HEK293 (cell line): ENCODE results near the gene KIAA1328.

Experiments used
- CTCF ChIA-PET: fragments of 350-600 bp; formaldehyde crosslinking; extraction: SDS; loops from one replicate; lab custom pipeline; 2021; ENCODE audit warnings: antibody characterized with exemption; lab: Yijun Ruan, JAX
- POLR2A ChIA-PET: fragments of 300-600 bp; formaldehyde crosslinking; extraction: SDS; loops from one replicate; lab custom pipeline; 2020; ENCODE audit warnings: antibody characterized with exemption, inconsistent platforms; lab: Yijun Ruan, JAX
- H3K27ac ChIP-seq: fragments of 200-500 bp; sonication (Bioruptor generic); 2 replicates; pipeline ENCODE4 v1.5.1; 2014; ENCODE audit warnings: low read depth, low read length, control low read depth, inconsistent platforms; ENCODE audit errors: extremely low read depth
- H3K36me3 ChIP-seq, 2 experiments: fragments of 200-500 bp in 1 of 2; sonication (Bioruptor generic) in 1 of 2; 1 replicate in 1 of 2; 2 replicates in 1 of 2; pipeline ENCODE4 v1.5.1; 2014 to 2017; ENCODE audit warnings: inconsistent platforms in 2 of 2, low read length in 2 of 2; ENCODE audit not compliant: control insufficient read depth in 2 of 2, insufficient read depth in 1 of 2
- H3K4me1 ChIP-seq: fragments of 200-500 bp; sonication (Bioruptor generic); 2 replicates; pipeline ENCODE4 v1.5.1; 2014; ENCODE audit warnings: mild to moderate bottlenecking, low read length, inconsistent platforms; ENCODE audit not compliant: control insufficient read depth, insufficient read depth
- H3K4me3 ChIP-seq: 2 replicates; pipeline ENCODE4 v1.5.1; 2011; ENCODE audit warnings: low read depth, mild to moderate bottlenecking, control low read depth, low read length, moderate library complexity
- H3K9me3 ChIP-seq: fragments of 200-500 bp; sonication (Bioruptor generic); 2 replicates; pipeline ENCODE4 v1.5.1; 2014; ENCODE audit warnings: low read depth, low read length, inconsistent platforms; ENCODE audit not compliant: control insufficient read depth, insufficient read depth
- GFI1B ChIP-seq: fragments of 450-650 bp; formaldehyde crosslinking; IDR thresholded peaks from 2 replicates; pipeline ENCODE4 v1.5.1; 2016; ENCODE audit warnings: missing biosample characterization, missing genetic modification characterization
- ZFHX2 ChIP-seq: fragments of 450-650 bp; formaldehyde crosslinking; conservative IDR thresholded peaks from 2 replicates; pipeline ENCODE4 v1.5.1; 2016; ENCODE audit warnings: missing biosample characterization, missing genetic modification characterization
- ZNF121 ChIP-seq: fragments of 450-650 bp; formaldehyde crosslinking; IDR thresholded peaks from 2 replicates; pipeline ENCODE4 v1.5.1; 2016; ENCODE audit warnings: missing biosample characterization, missing genetic modification characterization
- ZNF37A ChIP-seq: fragments of 450-650 bp; IDR thresholded peaks from 2 replicates; pipeline ENCODE4 v1.5.1; 2018; ENCODE audit warnings: missing biosample characterization, missing genetic modification characterization
- ZNF544 ChIP-seq: fragments of 450-650 bp; formaldehyde crosslinking; IDR thresholded peaks from 2 replicates; pipeline ENCODE4 v1.5.0; 2017; ENCODE audit warnings: missing biosample characterization, missing genetic modification characterization
- ZNF658 ChIP-seq: fragments of 450-650 bp; formaldehyde crosslinking; IDR thresholded peaks from 2 replicates; pipeline ENCODE4; 2016; ENCODE audit warnings: missing biosample characterization, missing genetic modification characterization
- ZNF701 ChIP-seq: fragments of 450-650 bp; formaldehyde crosslinking; IDR thresholded peaks from 2 replicates; pipeline ENCODE4 v1.5.1; 2016; ENCODE audit warnings: missing biosample characterization, missing genetic modification characterization
- ZNF707 ChIP-seq: fragments of 450-650 bp; formaldehyde crosslinking; IDR thresholded peaks from 2 replicates; pipeline ENCODE4 v1.5.1; 2016; ENCODE audit warnings: missing biosample characterization, missing genetic modification characterization
- ZNF768 ChIP-seq: fragments of 450-650 bp; formaldehyde crosslinking; IDR thresholded peaks from 2 replicates; pipeline ENCODE4 v1.5.1; 2018; ENCODE audit warnings: missing biosample characterization, mild to moderate bottlenecking, missing genetic modification characterization
- TF ChIP-seq, protein P1 (sequence below): fragments of 450-650 bp; formaldehyde crosslinking; IDR thresholded peaks from 2 replicates; pipeline ENCODE4 v1.5.1; 2016; ENCODE audit warnings: missing biosample characterization, missing genetic modification characterization
- TF ChIP-seq, protein P2 (sequence below): fragments of 450-650 bp; formaldehyde crosslinking; IDR thresholded peaks from 2 replicates; pipeline ENCODE4 v1.5.1; 2016; ENCODE audit warnings: missing biosample characterization, missing genetic modification characterization

KIAA1328 gene

GRCh38 chr18:37277804-37278203, 448.9 kb downstream of the KIAA1328 start:
- no peak for TF ChIP-seq ZFHX2
- no peak for TF ChIP-seq ZNF701
- TF ChIP-seq ZNF768 = no peak
- TF ChIP-seq, protein P1, sequence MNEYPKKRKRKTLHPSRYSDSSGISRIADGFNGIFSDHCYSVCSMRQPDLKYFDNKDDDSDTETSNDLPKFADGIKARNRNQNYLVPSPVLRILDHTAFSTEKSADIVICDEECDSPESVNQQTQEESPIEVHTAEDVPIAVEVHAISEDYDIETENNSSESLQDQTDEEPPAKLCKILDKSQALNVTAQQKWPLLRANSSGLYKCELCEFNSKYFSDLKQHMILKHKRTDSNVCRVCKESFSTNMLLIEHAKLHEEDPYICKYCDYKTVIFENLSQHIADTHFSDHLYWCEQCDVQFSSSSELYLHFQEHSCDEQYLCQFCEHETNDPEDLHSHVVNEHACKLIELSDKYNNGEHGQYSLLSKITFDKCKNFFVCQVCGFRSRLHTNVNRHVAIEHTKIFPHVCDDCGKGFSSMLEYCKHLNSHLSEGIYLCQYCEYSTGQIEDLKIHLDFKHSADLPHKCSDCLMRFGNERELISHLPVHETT (tag by site-specific recombination) = no peak
- TF ChIP-seq ZNF37A (tag by site-specific recombination) = no peak
- TF ChIP-seq, protein P2, sequence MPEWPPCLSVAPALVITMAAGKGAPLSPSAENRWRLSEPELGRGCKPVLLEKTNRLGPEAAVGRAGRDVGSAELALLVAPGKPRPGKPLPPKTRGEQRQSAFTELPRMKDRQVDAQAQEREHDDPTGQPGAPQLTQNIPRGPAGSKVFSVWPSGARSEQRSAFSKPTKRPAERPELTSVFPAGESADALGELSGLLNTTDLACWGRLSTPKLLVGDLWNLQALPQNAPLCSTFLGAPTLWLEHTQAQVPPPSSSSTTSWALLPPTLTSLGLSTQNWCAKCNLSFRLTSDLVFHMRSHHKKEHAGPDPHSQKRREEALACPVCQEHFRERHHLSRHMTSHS (tag by site-specific recombination) = no peak
- no peak for TF ChIP-seq ZNF658 (tag by site-specific recombination)
- no peak for TF ChIP-seq ZNF121 (tag by site-specific recombination)
- TF ChIP-seq ZNF544 = no peak
- no peak for TF ChIP-seq GFI1B (tag by site-specific recombination)
- TF ChIP-seq ZNF707 (tag by site-specific recombination) = no peak
- no peaks in the 10 kb centered on the region for H3K4me1 ChIP-seq
- POLR2A ChIA-PET = interaction anchor here (0.7 kb wide), 1 partner anchor 61 kb away, joined by 4 read pairs; no protein-coding TSS in a partner anchor
- no peaks in the 10 kb centered on the region for H3K36me3 ChIP-seq
- CTCF ChIA-PET = interaction anchor here (2.3 kb wide), 1 partner anchor 17 kb away, joined by 6 read pairs; no protein-coding TSS in a partner anchor
- no peaks in the 10 kb centered on the region for H3K9me3 ChIP-seq
- no peak overlapping the region for H3K4me3 ChIP-seq
- H3K27ac ChIP-seq = no peak overlapping the region
